ENCODE results near the gene MYO7B. TPM values are rescaled to one million over a fixed set of nuclear protein-coding genes. Genes with fewer than 3 reads are reported as not detected.
A peak's percentile ranks its signal among the peaks of the same experiment; 100 is the strongest.

MYO7B gene
- total and polyA plus RNA-seq, 8 donors, result under 0.01 to 155 (median 0.48) TPM; not detected in 2

DNA sequence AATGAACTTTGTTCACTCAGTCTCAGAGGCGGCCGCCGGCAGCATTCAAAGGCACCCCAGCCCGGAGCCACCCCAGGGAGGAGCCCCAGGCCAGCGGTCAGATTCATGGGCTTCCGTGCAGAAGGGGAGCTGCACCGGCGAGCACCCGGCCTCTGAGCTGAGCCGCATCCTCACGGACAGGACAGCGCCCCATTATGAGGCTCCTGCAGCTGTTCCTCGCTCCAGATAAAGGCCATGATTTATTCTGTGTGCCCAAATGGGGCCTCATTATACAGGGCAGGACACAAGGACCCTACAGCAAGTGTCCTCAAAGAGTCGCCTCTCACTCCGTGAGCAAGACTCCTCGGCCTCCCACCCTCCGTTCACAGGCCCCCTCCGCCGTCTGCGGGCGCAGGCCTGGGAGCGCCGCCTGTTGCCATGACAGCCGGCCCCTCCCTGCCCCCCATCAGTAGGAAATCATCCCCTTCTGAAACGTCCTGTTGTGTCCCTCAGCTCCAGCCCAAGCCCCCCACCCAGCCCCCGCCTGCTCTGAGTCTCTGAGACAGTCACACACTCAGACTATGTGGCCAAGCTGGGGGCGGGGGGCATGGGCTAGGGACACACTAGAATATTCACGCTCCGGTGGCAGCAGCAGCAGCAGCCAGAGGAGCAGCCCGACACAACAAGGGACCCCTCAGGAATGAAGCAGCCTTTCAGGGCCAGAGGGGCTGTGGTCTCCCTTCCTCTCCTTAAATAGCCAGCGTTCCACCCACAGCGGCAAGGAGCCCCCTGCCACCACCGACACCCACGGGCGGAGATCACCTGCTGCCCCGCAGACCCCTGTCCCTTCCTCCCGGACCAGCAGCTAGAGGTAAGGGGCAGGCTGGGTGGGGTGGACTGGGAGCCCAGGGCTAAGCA lies 110.2 kb downstream of the MYO7B start, which contains the start of gene GPR17:
Gene GPR17 (plus strand): TSS at position 759 of the 897 bp plus-strand sequence. CDS start 4,583 bp downstream, outside the sequence.
- Histone ChIP-seq H3K36me3 (peaks cover 0 to 15% (median 5%) of the 10 kb centered on the region in 4 donors), H3K9me3 (no peaks in the 10 kb centered on the region), H3K4me1 (peaks cover 7 to 85% (median 47%) of the 10 kb centered on the region in 4 donors), H3K4me3 (no peak within 1 kb of the TSS), H3K27ac (peak within 1 kb of the TSS in 4 of 5 donors; percentile 53 to 90 (median 68)), H3K27me3 (peaks cover 0 to 3% (median 0%) of the 10 kb centered on the region in 3 donors)
- WGBS, 5 donors, result 57 to 70% (median 61%) methylated on average over 31 to 37 of the region's 37 CpGs
- TF ChIP-seq POLR2AphosphoS5 (IDR thresholded peaks at IDR 0.05), result no peak
- TF ChIP-seq EP300 (IDR thresholded peaks at IDR 0.05), result no peak
- no peak for TF ChIP-seq POLR2A (IDR thresholded peaks at IDR 0.05)
- TF ChIP-seq CTCF (IDR thresholded peaks at IDR 0.05), result no peak
- intact Hi-C loops (cut with DNase I; ENCODE audit: low total_unique reads), result no loop called here
- DNase-seq, result no peak

DNA sequence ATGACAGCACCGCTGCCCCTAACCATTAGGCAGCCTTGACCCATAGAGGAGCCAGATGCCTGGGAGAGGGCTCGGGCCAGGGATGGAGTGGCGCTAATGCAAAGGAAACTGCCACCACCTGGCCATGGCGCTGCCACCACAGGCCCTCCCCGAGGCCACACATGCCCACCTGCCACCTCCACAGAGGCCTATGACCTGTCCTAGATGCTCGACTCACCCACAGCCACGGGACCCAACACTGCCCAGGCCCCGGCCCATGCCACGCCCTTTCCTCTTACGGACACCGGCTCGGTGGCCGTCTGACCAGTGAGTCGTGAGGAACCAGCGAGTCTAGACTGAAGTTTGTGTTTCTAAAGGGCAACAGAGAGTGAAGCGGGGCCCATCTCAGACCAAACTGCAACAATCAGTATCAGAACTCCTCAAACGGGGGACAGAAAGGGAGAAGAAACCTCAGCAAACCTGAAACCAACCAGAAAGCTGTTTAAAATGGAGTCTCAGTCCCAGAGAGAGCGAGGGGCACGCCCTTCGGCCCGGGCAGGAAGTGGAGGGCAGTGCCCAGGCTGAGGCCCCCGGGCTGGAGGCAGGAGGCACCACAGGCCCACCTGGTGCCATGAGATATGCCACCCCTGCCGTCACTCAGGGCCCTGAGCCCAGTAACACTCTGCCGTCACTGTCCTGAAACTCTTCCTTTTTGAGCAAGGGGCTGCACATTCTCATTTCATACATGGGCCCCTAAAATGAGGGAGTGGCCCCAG lies 111.2 kb downstream of the MYO7B start:
- intact Hi-C loops (cut with DNase I; ENCODE audit: low total_unique reads), result no loop called here
- no peak for DNase-seq
- H3K4me1 ChIP-seq, result peaks cover 13 to 95% (median 51%) of the 10 kb centered on the region in 4 donors
- H3K36me3 ChIP-seq, result peaks cover 0 to 12% (median 0%) of the 10 kb centered on the region in 4 donors
- TF ChIP-seq CTCF (IDR thresholded peaks at IDR 0.05) (no peak), EP300 (IDR thresholded peaks at IDR 0.05) (no peak), POLR2A (IDR thresholded peaks at IDR 0.05) (no peak), POLR2AphosphoS5 (IDR thresholded peaks at IDR 0.05) (no peak)
- H3K9me3 ChIP-seq, result no peaks in the 10 kb centered on the region
- H3K27ac ChIP-seq, result peak overlapping the region in 4 of 5 donors; percentile 53 to 90 (median 68)
- no peak overlapping the region for H3K4me3 ChIP-seq
- peaks cover 0 to 3% (median 0%) of the 10 kb centered on the region in 3 donors for H3K27me3 ChIP-seq
- whole genome bisulfite sequencing, 5 donors, result 64 to 69% (median 69%) methylated on average over 18 to 24 of the region's 24 CpGs

- no peak for DNase-seq
- Histone ChIP-seq H3K4me3 (no peak overlapping the region), H3K4me1 (peaks cover 13 to 90% (median 50%) of the 10 kb centered on the region in 4 donors), H3K27me3 (peaks cover 0 to 3% (median 0%) of the 10 kb centered on the region in 3 donors), H3K9me3 (no peaks in the 10 kb centered on the region), H3K36me3 (peaks cover 0 to 4% (median 0%) of the 10 kb centered on the region in 4 donors), H3K27ac (peak overlapping the region in 4 of 5 donors; percentile 53 to 90 (median 68))
- TF ChIP-seq EP300 (IDR thresholded peaks at IDR 0.05) (no peak), POLR2A (IDR thresholded peaks at IDR 0.05) (no peak), POLR2AphosphoS5 (IDR thresholded peaks at IDR 0.05) (no peak), CTCF (IDR thresholded peaks at IDR 0.05) (no peak)
- WGBS, 5 donors, result 61 to 71% (median 69%) methylated on average over 16 of the region's 16 CpGs
- intact Hi-C loops (cut with DNase I; ENCODE audit: low total_unique reads), result no loop called here
These were observed 112.0 kb downstream of the MYO7B start for GRCh38 chr2:127647242-127648190.

Data from stomach (tissue), 9 donors.